CD4-positive, alpha-beta T cell (primary cell): ENCODE measurements around the gene ARHGAP42. TPM values are rescaled to one million over a fixed set of nuclear protein-coding genes. Genes with fewer than 3 reads are reported as not detected.

Experiments used
- ATAC-seq: fragments of 200-7000 bp; cut with Tn5 transposase; one replicate; pipeline ENCODE4 v1.10.0; 2022; ENCODE audit warnings: mild to moderate bottlenecking; ENCODE audit not compliant: poor library complexity
- CTCF ChIA-PET: fragments of 350-600 bp; sonication (Branson Sonifier 250); formaldehyde crosslinking; loops from one replicate; lab custom pipeline; 2021; ENCODE audit warnings: antibody characterized with exemption, inconsistent platforms; lab: Charles Lee
- POLR2A ChIA-PET: fragments of 350-600 bp; sonication (Branson Sonifier 250); formaldehyde crosslinking; loops from one replicate; lab custom pipeline; 2021; ENCODE audit warnings: antibody characterized with exemption, inconsistent platforms; lab: Charles Lee
- DNase-seq, 14 experiments: peaks; one replicate each; pipeline ENCODE4 v3.0.0-alpha.2; 2013 to 2020; ENCODE audit warnings: mixed read lengths in 2 of 14
- H3K27ac ChIP-seq, 2 donors: one replicate each; pipeline versions ENCODE4 v1.5.1 to v1.7.0; 2013; ENCODE audit warnings: low read length in 2 of 2, low read depth in 1 of 2, mild to moderate bottlenecking in 1 of 2
- H3K27me3 ChIP-seq, 2 experiments: 1 replicate in 1 of 2; 2 replicates in 1 of 2; pipeline versions ENCODE4 v1.6.1 to v1.7.0; 2013; ENCODE audit warnings: low read length in 2 of 2, control low read depth in 1 of 2, mild to moderate bottlenecking in 1 of 2, moderate library complexity in 1 of 2; ENCODE audit not compliant: insufficient read depth in 2 of 2, control insufficient read depth in 1 of 2
- H3K36me3 ChIP-seq: one replicate; pipeline ENCODE4 v1.6.1; 2013; ENCODE audit warnings: low read length, control low read depth; ENCODE audit not compliant: insufficient read depth
- H3K4me1 ChIP-seq: one replicate; pipeline ENCODE4 v1.6.1; 2013; ENCODE audit warnings: low read length, control low read depth; ENCODE audit not compliant: insufficient read depth
- H3K4me3 ChIP-seq: one replicate; pipeline ENCODE4 v1.5.1; 2013; ENCODE audit warnings: mild to moderate bottlenecking, low read length, moderate library complexity
- H3K9me3 ChIP-seq, 2 experiments: 1 replicate in 1 of 2; 2 replicates in 1 of 2; pipeline versions ENCODE4 v1.6.1 to v1.7.0; 2013; ENCODE audit warnings: low read length in 2 of 2, mild to moderate bottlenecking in 2 of 2, control low read depth in 1 of 2, moderate library complexity in 1 of 2; ENCODE audit not compliant: control insufficient read depth in 1 of 2, insufficient read depth in 1 of 2
- H3K27ac Mint-ChIP-seq: one replicate; pipeline ENCODE4 v1.8.0; 2020; ENCODE audit warnings: mixed read lengths
- H3K27me3 Mint-ChIP-seq: one replicate; pipeline ENCODE4 v1.8.0; 2021; ENCODE audit warnings: mixed read lengths
- H3K36me3 Mint-ChIP-seq: one replicate; pipeline ENCODE4 v1.8.0; 2021; ENCODE audit warnings: low read depth, mixed read lengths
- H3K4me1 Mint-ChIP-seq: one replicate; pipeline ENCODE4 v1.8.0; 2021; ENCODE audit warnings: low read depth, mixed read lengths
- H3K4me3 Mint-ChIP-seq: one replicate; pipeline ENCODE4 v1.8.0; 2020; ENCODE audit warnings: mild to moderate bottlenecking, mixed read lengths
- H3K9me3 Mint-ChIP-seq: one replicate; pipeline ENCODE4 v1.8.0; 2020; ENCODE audit warnings: mixed read lengths
- CTCF ChIP-seq: fragments of 200-600 bp; IDR thresholded peaks from one replicate; pipeline ENCODE4 v1.8.0; 2022; ENCODE audit warnings: antibody characterized with exemption, mild to moderate bottlenecking
- intact Hi-C, 2 experiments: fragments of 100-400 bp; cut with DNase I in 1 of 2; cut with micrococcal nuclease in 1 of 2; formaldehyde crosslinking; loops; one replicate each; pipeline versions ENCODE4 v1.15.1 to v1.9.0; 2023 to 2025; cut with DNase I, micrococcal nuclease
- total RNA-seq, 174 experiments: library from RNA in 2 of 174; stranded (reverse) in 2 of 174; gene quantifications; one replicate each; pipeline ENCODE4 v1.2.3 and lab custom pipeline; 2021 to 2026

ARHGAP42 gene
- total RNA-seq, 2 experiments from 2014 or later: not detected

- no peaks in the 10 kb centered on the region for H3K36me3 ChIP-seq
- Mint-ChIP-seq H3K4me3 (no peak overlapping the region), H3K4me1 (no peaks in the 10 kb centered on the region), H3K36me3 (no peaks in the 10 kb centered on the region), H3K27ac (no peak overlapping the region), H3K9me3 (no peaks in the 10 kb centered on the region), H3K27me3 (no peaks in the 10 kb centered on the region)
- H3K9me3 ChIP-seq: peaks cover 0 to 4% of the 10 kb centered on the region in 2 experiments
- DNase-seq (no peak), ATAC-seq (no peak)
- ChIA-PET POLR2A (no interaction called here), CTCF (no interaction called here)
- no peaks in the 10 kb centered on the region for H3K27me3 ChIP-seq
- intact Hi-C loops: no loop called here
- no peak overlapping the region for H3K27ac ChIP-seq
- H3K4me1 ChIP-seq: no peaks in the 10 kb centered on the region
- TF ChIP-seq CTCF: no peak
- no peak overlapping the region for H3K4me3 ChIP-seq
Measured at GRCh38 chr11:100791860-100792259, 104.8 kb downstream of the ARHGAP42 start.

GRCh38 chr11:100793525-100793924 lies 106.4 kb downstream of the ARHGAP42 start:
- H3K27me3 Mint-ChIP-seq: no peaks in the 10 kb centered on the region
- no peaks in the 10 kb centered on the region for H3K9me3 Mint-ChIP-seq

GRCh38 chr11:100794446-100794845 lies 107.4 kb downstream of the ARHGAP42 start:
- H3K9me3 ChIP-seq: peaks cover 0 to 4% of the 10 kb centered on the region in 2 experiments
- H3K4me3 Mint-ChIP-seq: no peak overlapping the region
- H3K27me3 ChIP-seq: no peaks in the 10 kb centered on the region
- no peak overlapping the region for H3K4me3 ChIP-seq
- no peak for ATAC-seq
- CTCF ChIA-PET: no interaction called here
- H3K27me3 Mint-ChIP-seq: no peaks in the 10 kb centered on the region
- no peak overlapping the region for H3K27ac Mint-ChIP-seq
- H3K27ac ChIP-seq: no peak overlapping the region
- H3K4me1 ChIP-seq: no peaks in the 10 kb centered on the region
- no peak for DNase-seq
- POLR2A ChIA-PET: no interaction called here
- no peaks in the 10 kb centered on the region for H3K4me1 Mint-ChIP-seq
- no peaks in the 10 kb centered on the region for H3K9me3 Mint-ChIP-seq
- H3K36me3 Mint-ChIP-seq: no peaks in the 10 kb centered on the region
- intact Hi-C loops: no loop called here
- TF ChIP-seq CTCF: no peak
- no peaks in the 10 kb centered on the region for H3K36me3 ChIP-seq

More at GRCh38 chr11:100793525-100793924, 106.4 kb downstream of the ARHGAP42 start:
- no peak for TF ChIP-seq CTCF
- Histone ChIP-seq H3K4me3 (no peak overlapping the region), H3K36me3 (no peaks in the 10 kb centered on the region), H3K27ac (no peak overlapping the region), H3K4me1 (no peaks in the 10 kb centered on the region), H3K9me3 (peaks cover 0 to 4% of the 10 kb centered on the region in 2 experiments), H3K27me3 (no peaks in the 10 kb centered on the region)
- no peak overlapping the region for H3K4me3 Mint-ChIP-seq
- ATAC-seq: no peak
- ChIA-PET POLR2A (no interaction called here), CTCF (no interaction called here)
- H3K36me3 Mint-ChIP-seq: no peaks in the 10 kb centered on the region
- no peak overlapping the region for H3K27ac Mint-ChIP-seq
- intact Hi-C loops: no loop called here
- no peaks in the 10 kb centered on the region for H3K4me1 Mint-ChIP-seq
- DNase-seq: no peak
